GM19324 (cell line): ENCODE measurements around the gene GLT1D1.
"Not testable (repeated sequence)": the region's sequence is repeated elsewhere in the genome, so short reads cannot be mapped to it uniquely, and the experiment has no call there.

Source experiments
- ATAC-seq: cut with Tn5 transposase; IDR thresholded peaks from one replicate; pipeline ENCODE4 v1.9.1; 2021; ENCODE audit warnings: mild to moderate bottlenecking, moderate library complexity; ENCODE audit not compliant: unreplicated experiment, low FRiP score

Gene GLT1D1

DNA sequence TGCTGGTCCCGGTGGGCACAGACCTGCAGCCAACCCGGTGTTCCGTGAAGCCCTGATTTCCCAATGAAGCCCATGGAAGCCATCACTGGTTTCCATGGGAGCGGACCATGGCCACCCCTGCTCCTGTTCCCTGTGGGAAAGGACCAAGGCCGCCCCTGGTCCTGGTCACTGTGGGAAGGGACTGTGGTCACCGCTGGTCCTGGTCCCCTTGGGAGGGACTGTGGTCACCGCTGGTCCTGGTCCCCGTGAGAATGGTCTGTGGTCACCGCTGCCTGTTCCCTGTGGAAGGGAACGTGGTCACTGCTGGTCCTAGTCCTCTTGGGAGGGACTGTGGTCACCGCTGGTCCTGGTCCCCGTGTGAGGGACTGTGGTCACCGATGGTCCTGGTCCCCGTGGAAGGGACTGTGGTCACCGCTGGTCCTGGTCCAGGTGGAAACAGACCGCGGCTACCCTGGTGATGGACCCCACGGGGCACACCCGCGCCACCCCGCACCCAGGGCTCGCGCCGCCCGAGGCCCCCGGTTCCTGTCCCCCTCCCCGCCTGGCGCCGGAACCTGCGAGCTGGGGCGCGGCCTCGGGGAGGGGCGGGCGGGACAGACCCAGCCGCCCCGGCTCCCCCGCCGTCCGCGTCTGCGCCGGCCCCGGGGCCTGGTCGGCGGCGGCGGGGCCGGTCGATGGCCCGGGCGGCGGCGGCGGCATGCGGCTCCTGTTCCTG lies at the start of gene GLT1D1:
Gene GLT1D1 (plus strand): TSS at position 594 of the 715 bp plus-strand sequence. CDS start 104 bp downstream, at position 698.
- ATAC-seq, result no peak

DNA sequence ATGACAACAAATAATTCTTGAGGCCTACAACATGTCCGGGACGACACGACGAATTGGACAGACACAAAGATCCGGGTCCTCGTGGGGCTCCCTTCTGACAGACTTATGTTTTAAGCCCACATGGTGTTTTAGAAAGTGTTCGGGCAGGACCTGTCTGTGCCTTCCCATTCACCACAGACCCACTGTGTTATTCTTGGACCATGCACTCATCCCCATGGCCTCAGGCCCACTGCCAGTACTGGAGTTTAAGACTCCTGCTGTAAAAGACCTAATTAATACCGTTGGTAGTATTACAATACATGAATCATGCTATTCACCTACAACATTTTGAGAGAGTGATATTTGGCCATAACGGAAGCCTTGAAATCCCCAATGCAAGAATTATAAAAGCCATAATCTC lies 49.5 kb upstream of the GLT1D1 start:
- ATAC-seq, result no peak

- ATAC-seq, result no peak
These were observed 48.5 kb upstream of the GLT1D1 start for GRCh38 chr12:128804762-128805161.

- ATAC-seq, result not testable (repeated sequence)
These were observed 47.9 kb upstream of the GLT1D1 start for GRCh38 chr12:128805406-128805805.

DNA sequence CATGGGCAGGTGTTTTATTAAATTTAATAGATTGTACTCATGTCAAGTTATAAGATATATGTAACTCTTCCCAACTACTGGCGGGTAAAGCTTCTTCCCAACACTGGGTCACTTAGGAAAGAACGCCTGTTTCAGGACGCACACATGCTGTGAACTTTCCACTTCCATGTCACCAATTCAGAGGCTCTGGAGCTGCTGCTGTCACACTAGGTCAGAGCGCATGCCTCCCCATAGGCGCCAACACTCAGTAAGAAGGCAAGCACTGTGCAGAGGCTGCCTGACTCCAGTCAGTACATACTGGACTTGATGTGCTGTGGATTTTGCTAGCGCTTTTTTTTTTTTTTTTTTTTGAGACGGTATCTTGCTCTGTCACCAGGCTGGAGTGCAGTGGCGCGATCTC lies 46.7 kb upstream of the GLT1D1 start:
- ATAC-seq, result no peak

GRCh38 chr12:128807161-128807724 lies 46.0 kb upstream of the GLT1D1 start:
- ATAC-seq, result no peak

- no peak for ATAC-seq
These were observed 44.6 kb upstream of the GLT1D1 start for GRCh38 chr12:128808651-128809050.

- ATAC-seq, result peak; percentile 74
These were observed 42.8 kb upstream of the GLT1D1 start for GRCh38 chr12:128810182-128811127.

GRCh38 chr12:128811806-128812205 lies 41.5 kb upstream of the GLT1D1 start:
- no peak for ATAC-seq

DNA sequence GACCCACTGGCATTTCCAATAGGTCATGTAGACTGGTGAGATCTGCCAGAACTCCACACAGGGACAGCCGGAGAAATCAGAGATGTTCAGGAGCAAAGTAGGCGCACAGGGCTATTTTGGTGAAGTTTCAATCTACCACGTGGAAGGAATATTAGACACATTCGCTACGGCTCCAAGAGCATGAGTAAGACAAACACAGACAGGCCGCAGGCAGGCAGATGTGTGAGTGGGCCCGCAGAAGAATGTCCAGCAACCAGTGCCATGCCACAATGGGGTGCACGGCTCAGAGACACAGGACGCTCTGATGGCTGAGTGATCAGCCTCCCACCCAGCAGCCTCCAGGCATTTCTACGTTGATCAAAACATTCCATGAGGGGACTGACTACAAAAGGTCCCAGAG lies 39.9 kb upstream of the GLT1D1 start:
- ATAC-seq, result no peak

DNA sequence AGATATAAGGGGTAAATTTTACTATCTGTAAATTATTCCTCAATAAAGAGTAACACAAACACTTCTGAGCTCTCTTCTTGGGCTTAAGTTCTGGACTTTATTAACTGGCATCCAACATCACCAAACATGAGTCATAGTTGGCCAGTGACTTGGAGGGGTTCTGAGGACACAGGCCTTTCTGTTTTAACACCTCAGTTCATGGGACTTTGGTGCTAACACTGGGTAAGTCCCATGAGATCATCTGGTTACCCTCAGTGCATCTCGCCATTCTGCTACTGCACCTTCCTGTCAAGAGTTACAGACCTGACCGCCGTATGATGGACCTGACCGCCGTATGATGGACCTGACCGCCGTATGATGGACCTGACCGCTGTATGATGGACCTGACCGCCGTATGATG lies 39.4 kb upstream of the GLT1D1 start:
- ATAC-seq, result peak; percentile 26

DNA sequence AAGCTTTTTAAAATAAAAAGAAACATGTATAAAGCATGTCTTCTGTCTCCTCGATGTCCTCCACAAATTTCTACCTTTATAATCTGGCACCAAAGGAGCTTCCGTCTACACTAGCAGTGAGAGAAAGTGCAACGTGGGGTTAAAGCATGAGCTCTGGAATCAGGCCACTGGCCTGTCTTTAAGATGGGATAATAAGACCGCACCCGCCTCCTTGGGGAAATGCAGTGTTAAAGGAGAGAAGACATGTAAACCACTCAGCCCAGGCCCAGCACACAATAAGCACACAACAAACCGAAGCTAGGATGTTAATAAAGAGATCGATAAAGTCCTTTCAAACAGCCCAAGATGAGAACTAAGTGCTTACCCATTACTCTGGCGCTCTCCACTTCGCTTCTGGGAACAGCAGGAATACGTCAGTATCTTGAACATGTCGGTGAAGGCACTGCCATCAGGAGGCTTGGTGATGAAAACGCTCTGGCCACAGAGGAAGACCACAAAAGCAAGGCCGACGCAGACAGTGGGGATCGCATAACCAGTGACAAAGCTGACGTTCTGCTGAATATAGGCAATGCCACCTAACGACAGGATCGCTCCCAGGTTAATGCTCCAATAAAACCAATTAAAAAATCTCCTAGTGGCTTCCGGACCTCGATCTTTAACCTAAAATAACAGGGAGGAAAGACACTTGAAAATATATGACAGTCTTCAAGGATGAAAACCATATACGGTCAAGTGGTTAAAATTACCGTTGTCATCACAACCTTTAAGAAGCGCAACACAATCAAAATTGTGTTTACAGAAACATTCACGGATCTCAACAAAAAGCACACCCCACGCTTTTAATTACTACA lies 38.6 kb upstream of the GLT1D1 start:
- ATAC-seq, result no peak

DNA sequence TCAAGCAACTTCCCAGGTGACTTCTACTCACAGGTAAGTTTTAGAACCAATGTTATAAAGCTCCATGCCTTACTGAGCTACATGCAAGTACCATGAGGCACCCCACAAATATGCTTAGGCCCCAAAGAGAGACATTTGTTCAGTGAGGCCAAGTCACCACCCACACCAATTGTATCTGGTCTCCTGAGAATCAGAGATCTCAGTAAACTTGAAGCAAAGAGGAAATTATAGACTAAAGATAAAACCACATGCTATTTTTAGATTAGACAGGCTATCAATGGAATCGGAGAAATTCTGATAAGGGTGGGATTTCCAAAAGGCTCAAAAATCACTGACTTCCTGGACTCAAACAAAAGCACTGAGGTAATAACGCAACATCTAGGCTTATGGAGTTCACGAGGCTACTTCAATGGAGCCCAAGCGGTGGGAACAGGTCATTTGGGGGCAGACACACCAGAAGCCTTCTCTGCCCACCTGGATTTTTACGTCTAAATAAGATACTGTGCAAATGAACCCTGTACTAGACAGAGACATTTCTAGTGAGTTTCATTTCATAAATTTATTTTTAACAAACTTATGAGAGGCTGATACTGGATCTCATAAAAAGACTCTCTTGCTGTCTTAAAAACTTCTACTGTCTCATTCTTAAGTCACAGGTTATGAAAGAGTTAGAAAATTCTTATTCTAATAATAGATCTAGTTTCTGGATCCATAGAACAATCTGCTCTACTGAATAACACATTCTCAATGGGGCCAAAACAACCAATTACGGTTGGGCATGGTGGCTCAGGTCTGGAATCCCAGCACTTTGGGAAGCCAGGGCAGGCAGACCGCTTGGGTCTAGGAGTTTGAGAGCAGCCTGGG lies 37.3 kb upstream of the GLT1D1 start:
- ATAC-seq, result no peak

GRCh38 chr12:128816643-128816920 lies 36.7 kb upstream of the GLT1D1 start:
- ATAC-seq, result no peak

DNA sequence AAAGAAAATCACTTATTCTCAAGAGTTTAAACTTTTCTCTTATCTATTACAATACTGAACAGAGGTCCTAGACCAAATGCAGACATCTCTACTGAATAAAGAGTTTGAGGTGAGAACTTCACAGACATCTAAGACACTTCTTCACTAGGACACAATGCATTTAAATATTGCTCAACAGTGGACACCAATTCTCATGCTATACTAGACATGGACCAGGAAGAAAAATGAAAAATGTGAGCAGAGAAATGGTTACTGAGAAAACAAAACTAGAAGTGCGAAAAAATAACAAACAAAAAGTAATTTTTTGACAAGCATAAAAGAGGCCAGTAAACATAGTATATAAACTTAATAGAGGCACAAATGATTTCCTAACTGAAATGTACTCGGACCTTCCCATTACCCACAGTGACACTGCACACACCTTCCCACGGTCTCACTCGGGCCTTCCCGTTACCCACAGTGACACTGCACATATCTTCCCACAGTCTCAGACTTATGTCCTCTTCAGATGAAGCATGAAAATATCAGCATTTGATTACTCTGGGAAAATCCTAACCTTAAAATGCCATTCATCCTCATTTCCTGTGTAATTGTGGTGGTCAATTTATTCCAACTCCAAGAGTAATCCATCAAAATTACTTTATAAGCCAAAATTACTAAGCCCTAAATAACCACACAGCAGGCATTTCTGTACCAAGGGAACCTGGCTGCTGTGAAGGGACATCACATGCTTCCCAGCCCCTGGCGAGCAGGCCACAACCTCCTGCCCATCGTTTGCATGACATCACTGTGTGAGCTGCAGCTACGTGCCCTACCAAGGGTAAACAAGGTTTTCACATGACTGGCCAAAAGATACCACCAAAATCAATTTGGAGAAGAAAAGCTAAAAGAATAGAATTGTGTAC lies 35.9 kb upstream of the GLT1D1 start:
- peak; percentile 41 for ATAC-seq

- ATAC-seq, result peak; percentile 38
These were observed 34.9 kb upstream of the GLT1D1 start for GRCh38 chr12:128818065-128819022.

GRCh38 chr12:128819293-128820144 lies 33.8 kb upstream of the GLT1D1 start:
- ATAC-seq, result no peak
